ENCODE results near the gene IFIT3.

The IFIT3 gene

GRCh38 chr10:89303161-89303560, 24.6 kb upstream of the IFIT3 start:
- H3K4me1 ChIP-seq (ENCODE audit: insufficient read depth, poor library complexity, severe bottlenecking) = peaks cover 24% of the 10 kb centered on the region
- no peak for ATAC-seq (ENCODE audit: low read depth)
- peak overlapping the region; percentile 70 for H3K27ac ChIP-seq (ENCODE audit: poor library complexity, severe bottlenecking)
- no peaks in the 10 kb centered on the region for H3K27me3 ChIP-seq (ENCODE audit: insufficient read depth, poor library complexity, severe bottlenecking)
- DNase-seq (ENCODE audit: low spot score) = no peak
- TF ChIP-seq, protein P1, sequence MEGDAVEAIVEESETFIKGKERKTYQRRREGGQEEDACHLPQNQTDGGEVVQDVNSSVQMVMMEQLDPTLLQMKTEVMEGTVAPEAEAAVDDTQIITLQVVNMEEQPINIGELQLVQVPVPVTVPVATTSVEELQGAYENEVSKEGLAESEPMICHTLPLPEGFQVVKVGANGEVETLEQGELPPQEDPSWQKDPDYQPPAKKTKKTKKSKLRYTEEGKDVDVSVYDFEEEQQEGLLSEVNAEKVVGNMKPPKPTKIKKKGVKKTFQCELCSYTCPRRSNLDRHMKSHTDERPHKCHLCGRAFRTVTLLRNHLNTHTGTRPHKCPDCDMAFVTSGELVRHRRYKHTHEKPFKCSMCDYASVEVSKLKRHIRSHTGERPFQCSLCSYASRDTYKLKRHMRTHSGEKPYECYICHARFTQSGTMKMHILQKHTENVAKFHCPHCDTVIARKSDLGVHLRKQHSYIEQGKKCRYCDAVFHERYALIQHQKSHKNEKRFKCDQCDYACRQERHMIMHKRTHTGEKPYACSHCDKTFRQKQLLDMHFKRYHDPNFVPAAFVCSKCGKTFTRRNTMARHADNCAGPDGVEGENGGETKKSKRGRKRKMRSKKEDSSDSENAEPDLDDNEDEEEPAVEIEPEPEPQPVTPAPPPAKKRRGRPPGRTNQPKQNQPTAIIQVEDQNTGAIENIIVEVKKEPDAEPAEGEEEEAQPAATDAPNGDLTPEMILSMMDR (IDR thresholded peaks at IDR 0.05; ENCODE audit: poor library complexity, severe bottlenecking) = no peak
- no peak overlapping the region for H3K4me3 ChIP-seq (ENCODE audit: severe bottlenecking)
- H3K36me3 ChIP-seq (ENCODE audit: low read depth) = no peaks in the 10 kb centered on the region
- H3K9me3 ChIP-seq (ENCODE audit: severe bottlenecking) = peaks cover 2% of the 10 kb centered on the region

DNA sequence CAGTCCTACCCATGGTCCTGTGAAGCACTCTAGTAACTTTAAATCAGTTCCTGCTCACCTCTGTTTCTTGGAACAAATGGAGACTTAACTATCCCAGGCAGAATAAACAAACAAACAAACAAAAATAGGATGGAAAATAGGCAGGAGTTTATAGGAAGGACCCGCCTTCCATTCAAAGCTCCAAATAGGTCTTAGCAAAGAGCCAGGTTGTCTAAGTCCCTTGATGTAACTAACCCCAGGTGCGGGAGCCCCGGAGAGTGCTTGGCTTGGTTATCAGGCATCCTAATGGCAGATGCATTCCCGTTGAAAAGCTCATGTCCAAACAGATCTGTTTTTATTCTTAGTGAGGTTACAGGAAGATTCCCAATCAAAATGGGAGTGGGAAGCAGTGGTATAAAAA, 23.8 kb upstream of the IFIT3 start:
- TF ChIP-seq, protein P1 (IDR thresholded peaks at IDR 0.05; ENCODE audit: poor library complexity, severe bottlenecking) = no peak
- DNase-seq (ENCODE audit: low spot score) (no peak), ATAC-seq (ENCODE audit: low read depth) (no peak)
- peaks cover 24% of the 10 kb centered on the region for H3K4me1 ChIP-seq (ENCODE audit: insufficient read depth, poor library complexity, severe bottlenecking)
- H3K4me3 ChIP-seq (ENCODE audit: severe bottlenecking) = no peak overlapping the region
- no peaks in the 10 kb centered on the region for H3K36me3 ChIP-seq (ENCODE audit: low read depth)
- H3K27ac ChIP-seq (ENCODE audit: poor library complexity, severe bottlenecking) = no peak overlapping the region
- H3K27me3 ChIP-seq (ENCODE audit: insufficient read depth, poor library complexity, severe bottlenecking) = no peaks in the 10 kb centered on the region
- peaks cover 2% of the 10 kb centered on the region for H3K9me3 ChIP-seq (ENCODE audit: severe bottlenecking)

DNA sequence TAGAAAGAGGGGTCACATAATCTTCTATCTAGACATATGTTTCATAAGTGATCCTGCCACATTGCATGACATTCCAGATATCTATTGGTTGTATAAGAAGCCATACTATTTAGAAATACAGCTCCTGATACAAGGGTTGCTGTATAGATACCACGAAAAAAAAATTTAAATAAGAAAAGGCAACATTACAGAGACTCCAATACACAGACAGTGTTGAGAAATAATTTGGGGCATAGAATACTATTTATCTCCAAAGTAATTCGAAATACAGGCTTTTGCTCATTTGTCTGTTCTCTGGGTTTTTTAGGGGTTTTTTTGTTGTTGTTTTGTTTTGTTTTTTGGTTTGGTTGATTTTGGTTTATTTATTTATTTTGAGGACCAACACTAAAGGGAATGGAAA, 23.4 kb upstream of the IFIT3 start:
- no peaks in the 10 kb centered on the region for H3K9me3 ChIP-seq (ENCODE audit: severe bottlenecking)
- H3K27ac ChIP-seq (ENCODE audit: poor library complexity, severe bottlenecking) = no peak overlapping the region
- ATAC-seq (ENCODE audit: low read depth) (no peak), DNase-seq (ENCODE audit: low spot score) (no peak)
- TF ChIP-seq, protein P1 (IDR thresholded peaks at IDR 0.05; ENCODE audit: poor library complexity, severe bottlenecking) = no peak
- H3K36me3 ChIP-seq (ENCODE audit: low read depth) = no peaks in the 10 kb centered on the region
- no peak overlapping the region for H3K4me3 ChIP-seq (ENCODE audit: severe bottlenecking)
- no peaks in the 10 kb centered on the region for H3K27me3 ChIP-seq (ENCODE audit: insufficient read depth, poor library complexity, severe bottlenecking)
- peaks cover 24% of the 10 kb centered on the region for H3K4me1 ChIP-seq (ENCODE audit: insufficient read depth, poor library complexity, severe bottlenecking)

DNA sequence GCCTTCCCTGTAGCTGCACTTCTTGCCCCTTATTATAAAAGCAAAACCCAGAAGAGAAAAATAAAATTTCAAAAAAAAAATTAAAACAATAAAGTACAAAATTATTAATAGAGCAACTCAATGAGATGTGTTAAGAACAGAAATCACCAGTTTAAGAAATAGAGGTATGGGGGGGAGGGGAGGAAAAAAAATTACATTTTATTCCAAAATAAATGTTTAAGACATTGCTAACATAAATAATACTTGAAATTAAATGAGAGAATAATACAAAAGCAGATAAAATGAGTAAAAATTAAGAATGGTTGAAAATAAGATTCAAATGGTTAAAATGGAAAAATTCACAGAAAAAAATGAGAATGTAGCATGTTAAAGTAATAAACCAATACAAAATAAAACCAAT, 22.9 kb upstream of the IFIT3 start:
- H3K4me3 ChIP-seq (ENCODE audit: severe bottlenecking) = no peak overlapping the region
- no peaks in the 10 kb centered on the region for H3K27me3 ChIP-seq (ENCODE audit: insufficient read depth, poor library complexity, severe bottlenecking)
- H3K27ac ChIP-seq (ENCODE audit: poor library complexity, severe bottlenecking) = no peak overlapping the region
- no peak for ATAC-seq (ENCODE audit: low read depth)
- TF ChIP-seq, protein P1 (IDR thresholded peaks at IDR 0.05; ENCODE audit: poor library complexity, severe bottlenecking) = no peak
- no peak for DNase-seq (ENCODE audit: low spot score)
- no peaks in the 10 kb centered on the region for H3K36me3 ChIP-seq (ENCODE audit: low read depth)
- H3K9me3 ChIP-seq (ENCODE audit: severe bottlenecking) = no peaks in the 10 kb centered on the region
- peaks cover 24% of the 10 kb centered on the region for H3K4me1 ChIP-seq (ENCODE audit: insufficient read depth, poor library complexity, severe bottlenecking)

DNA sequence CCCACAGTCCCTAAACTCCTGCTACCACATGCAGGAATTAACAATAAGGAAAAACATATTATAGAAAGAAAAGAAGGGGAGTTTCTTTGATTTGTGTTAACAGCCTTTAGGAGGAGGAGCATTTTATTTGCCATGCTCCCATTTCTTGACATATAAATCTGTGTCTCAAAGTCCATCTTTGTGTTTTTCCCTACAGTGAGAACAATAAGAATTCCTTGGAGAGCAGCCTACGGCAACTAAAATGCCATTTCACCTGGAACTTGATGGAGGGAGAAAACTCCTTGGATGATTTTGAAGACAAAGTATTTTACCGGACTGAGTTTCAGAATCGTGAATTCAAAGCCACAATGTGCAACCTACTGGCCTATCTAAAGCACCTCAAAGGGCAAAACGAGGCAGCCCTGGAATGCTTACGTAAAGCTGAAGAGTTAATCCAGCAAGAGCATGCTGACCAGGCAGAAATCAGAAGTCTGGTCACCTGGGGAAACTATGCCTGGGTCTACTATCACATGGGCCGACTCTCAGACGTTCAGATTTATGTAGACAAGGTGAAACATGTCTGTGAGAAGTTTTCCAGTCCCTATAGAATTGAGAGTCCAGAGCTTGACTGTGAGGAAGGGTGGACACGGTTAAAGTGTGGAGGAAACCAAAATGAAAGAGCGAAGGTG, 21.9 kb upstream of the IFIT3 start:
- H3K4me3 ChIP-seq (ENCODE audit: severe bottlenecking) = no peak overlapping the region
- DNase-seq (ENCODE audit: low spot score) = no peak
- TF ChIP-seq, protein P1 (IDR thresholded peaks at IDR 0.05; ENCODE audit: poor library complexity, severe bottlenecking) = no peak
- ATAC-seq (ENCODE audit: low read depth) = no peak
- H3K9me3 ChIP-seq (ENCODE audit: severe bottlenecking) = no peaks in the 10 kb centered on the region
- H3K4me1 ChIP-seq (ENCODE audit: insufficient read depth, poor library complexity, severe bottlenecking) = peaks cover 23% of the 10 kb centered on the region
- H3K27me3 ChIP-seq (ENCODE audit: insufficient read depth, poor library complexity, severe bottlenecking) = no peaks in the 10 kb centered on the region
- H3K27ac ChIP-seq (ENCODE audit: poor library complexity, severe bottlenecking) = no peak overlapping the region
- no peaks in the 10 kb centered on the region for H3K36me3 ChIP-seq (ENCODE audit: low read depth)

Measured in RWPE2 (cell line).